DMS 273 treated with DMSO at 0.1 percent for 48 hours (cell line): ENCODE measurements around the gene EPHA5.

Experiments used
- DNase-seq: peaks from one replicate; lab custom pipeline; 2025; lab: John Stamatoyannopoulos, UW

Gene EPHA5

DNA sequence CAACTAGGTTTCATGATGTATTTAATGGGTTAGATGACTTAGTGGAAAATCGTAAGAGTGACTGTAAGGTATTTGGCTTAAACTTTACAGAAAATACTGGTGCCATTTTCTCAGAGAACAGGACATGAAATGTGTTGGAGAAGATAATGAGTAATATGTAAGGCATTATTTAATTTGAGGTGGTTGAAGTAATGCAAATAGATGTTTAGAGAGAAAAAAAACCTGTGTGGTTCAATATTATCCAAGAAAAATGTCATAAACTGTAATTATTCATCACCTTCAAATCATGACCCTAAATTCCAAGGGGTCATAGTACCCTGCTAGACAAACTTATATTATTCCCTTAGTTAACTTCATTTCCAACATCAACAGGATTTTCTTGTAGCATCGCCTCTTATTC, 171.7 kb downstream of the EPHA5 start:
- DNase-seq = no peak

GRCh38 chr4:65495439-65495838, 174.8 kb downstream of the EPHA5 start:
- DNase-seq = no peak

DNA sequence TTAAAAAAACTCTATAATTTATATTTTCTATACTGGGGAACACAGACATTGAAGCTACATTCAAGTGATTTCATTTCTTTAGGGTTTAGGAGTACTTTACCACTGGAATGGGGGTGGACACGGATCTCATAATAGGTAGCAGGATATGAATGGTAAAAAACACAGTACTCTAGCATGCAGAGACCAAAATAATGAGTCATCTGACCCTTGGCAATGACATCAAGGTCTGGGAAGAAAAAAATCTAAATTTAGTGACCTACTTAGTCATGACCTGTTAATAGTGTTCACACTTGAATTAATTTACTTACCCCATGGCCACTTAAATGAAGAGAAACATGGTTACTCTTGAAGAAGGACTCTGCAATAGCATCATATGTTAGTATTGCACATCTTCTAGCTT, 187.9 kb downstream of the EPHA5 start:
- DNase-seq = no peak

DNA sequence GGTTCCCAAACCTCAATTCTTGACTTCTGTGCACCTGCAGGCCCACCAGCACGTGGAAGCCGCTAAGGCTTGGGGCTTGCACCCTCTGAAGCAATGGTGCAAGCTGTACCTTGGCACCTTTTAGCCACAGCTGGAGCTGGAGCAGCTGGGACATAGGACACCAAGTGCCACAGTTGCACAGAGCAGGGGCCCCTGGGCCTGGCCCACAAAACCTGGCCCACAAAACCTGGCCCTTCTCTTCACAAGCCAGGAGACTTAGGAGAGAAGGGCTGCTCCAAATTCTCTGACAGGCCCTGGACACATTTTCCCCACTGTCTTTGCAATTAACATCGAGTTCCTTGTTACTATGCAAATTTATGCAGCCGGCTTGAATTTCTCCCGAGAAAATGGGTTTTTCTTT, 197.8 kb downstream of the EPHA5 start:
- no peak for DNase-seq

DNA sequence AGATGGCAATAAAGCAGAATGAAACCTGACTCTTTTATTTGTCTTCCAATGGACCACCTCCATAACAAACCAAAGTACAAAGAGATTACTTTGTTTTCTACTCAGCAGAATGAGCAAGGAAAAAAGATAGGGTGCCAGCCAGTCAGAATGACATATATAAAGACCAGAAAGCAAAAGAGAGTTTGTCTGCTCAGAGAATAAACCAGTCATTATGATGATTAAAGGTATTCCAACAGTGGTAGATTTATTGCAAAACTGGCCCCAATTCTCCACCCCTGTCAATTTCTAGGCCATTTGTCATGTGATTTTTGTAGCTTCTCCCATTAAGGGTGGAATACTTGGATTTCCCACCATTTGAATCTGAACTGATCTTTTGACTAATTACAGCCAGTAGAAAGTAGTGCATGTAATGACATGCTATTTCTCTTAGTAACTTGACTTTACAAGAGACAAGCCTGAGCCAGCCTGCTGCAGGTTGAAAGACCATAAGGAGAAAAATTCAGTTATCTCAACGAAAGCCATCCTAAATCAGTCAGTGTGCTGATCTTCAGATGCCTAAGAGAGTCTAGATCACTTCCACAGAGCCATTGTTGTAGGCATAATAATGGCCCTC, 203.1 kb downstream of the EPHA5 start:
- DNase-seq = no peak

DNA sequence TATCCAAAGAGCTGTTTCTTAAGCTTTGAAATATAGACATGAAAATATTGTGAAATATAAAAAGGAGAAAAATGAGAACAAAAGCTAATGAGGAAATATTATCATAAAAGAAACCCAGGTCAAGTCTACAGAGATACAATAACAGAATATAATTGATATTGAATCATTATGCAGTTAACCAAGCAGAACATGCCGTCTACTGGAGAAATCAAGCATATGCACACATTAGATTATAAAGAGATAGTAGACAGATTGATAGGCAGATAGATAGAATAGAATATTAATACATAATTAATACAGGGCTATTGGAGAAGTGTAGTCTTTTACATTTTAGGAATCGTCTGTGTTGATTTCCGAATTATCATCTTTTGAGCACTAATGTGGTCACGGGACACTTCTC, 208.5 kb downstream of the EPHA5 start:
- DNase-seq = no peak

DNA sequence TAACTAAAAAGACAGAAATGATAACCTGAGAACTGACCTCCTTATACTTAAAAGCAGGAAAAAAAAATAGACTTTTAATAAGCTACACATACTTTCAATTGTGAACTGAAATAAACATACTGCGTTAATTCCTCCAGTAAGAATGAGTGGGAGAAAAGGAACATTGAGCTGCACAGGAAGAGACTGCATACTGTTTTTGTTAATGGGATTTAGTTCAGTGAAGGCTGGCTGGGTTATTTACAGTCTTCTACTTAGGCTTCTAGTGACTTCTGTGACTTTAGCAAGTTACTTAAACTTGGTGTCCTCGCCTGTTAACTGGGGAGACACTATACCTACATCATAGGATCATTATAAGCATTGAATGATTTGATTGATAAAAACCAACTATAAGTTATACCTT, 213.3 kb downstream of the EPHA5 start:
- no peak for DNase-seq

DNA sequence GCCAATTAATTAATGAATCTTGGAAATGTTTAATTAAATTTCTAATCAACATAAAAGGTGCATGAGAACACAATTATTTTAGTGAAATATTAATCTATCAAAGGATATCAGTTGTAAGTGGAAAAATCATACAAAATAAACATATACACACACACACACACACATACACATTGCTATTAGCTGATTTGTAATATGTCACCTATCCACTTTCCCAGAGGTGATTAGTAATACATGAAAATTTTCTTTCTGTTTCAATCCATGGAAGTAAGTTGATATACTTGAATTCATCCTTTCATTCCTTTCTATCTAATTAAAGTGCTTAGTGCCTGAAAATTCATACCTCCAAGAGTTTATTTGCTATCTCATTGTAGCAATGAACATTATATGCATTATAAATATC, 213.7 kb downstream of the EPHA5 start:
- DNase-seq = no peak

DNA sequence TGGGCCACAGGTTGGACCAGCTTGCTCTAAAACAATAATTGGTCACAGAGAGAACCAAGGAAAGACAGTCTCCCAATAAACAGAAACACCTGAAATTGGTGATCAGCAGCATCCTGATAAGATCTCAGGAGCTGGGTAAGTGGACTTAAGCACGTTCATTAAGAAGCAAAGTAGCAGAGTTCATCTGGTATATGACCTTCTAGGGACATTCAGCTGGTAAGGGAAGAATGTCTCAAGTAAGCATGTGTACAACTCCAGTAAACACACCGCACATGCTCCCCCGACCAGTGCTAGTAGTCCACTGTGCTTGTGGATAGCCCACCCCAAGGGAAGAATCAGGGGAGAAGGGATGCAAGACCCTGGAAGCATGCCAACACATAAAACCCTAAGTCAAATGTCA, 216.9 kb downstream of the EPHA5 start:
- DNase-seq = no peak

- DNase-seq = no peak
Measured at GRCh38 chr4:65450899-65451298, 219.4 kb downstream of the EPHA5 start.

- no peak for DNase-seq
Measured at GRCh38 chr4:65437102-65437501, 233.2 kb downstream of the EPHA5 start.

- DNase-seq = no peak
Measured at GRCh38 chr4:65422109-65422508, 248.2 kb downstream of the EPHA5 start.

GRCh38 chr4:65420036-65420435, 250.3 kb downstream of the EPHA5 start:
- no peak for DNase-seq

- peak; percentile 89 for DNase-seq
Measured at GRCh38 chr4:65416891-65417290, 253.4 kb downstream of the EPHA5 start.

- DNase-seq = no peak
Measured at GRCh38 chr4:65407483-65407882, 262.8 kb downstream of the EPHA5 start.

DNA sequence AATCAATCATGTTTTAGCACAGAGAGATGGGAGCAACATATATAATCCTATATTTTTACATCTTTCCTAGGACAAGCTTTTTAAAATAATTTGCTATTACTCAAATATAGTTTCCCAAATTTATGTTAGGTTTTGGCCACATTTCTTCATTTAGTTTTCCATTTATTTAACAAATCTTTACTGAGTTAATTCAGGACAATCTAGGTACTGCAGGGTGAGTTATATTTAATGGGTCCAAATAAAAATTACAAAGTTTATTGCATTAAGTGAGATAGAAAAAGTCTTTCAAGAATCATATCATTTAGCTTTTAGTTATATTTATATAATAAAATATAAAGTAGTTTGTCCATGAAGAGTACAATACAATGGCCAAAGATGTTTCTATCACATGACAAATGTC, 269.2 kb downstream of the EPHA5 start:
- no peak for DNase-seq

DNA sequence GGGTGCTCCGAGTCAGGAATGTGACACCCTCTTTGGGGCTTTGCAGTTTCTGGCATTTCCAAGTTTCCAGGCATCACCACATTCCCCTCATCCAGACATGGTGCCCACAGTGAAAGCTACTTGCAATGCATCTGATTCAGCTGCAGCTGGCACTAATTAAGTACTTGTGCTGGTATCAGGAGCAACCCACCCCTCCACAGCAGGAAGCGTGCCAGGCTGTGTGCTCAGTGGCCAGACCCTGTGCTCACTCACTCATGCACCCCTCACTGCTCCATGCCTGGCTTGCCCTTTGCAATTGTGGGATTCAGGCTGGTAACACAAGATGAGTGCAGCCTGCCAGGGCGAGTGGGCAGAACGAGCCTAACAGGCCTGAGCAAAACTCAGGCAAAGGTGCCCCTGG, 271.2 kb downstream of the EPHA5 start:
- no peak for DNase-seq

- no peak for DNase-seq
Measured at GRCh38 chr4:65393078-65393477, 277.2 kb downstream of the EPHA5 start.

DNA sequence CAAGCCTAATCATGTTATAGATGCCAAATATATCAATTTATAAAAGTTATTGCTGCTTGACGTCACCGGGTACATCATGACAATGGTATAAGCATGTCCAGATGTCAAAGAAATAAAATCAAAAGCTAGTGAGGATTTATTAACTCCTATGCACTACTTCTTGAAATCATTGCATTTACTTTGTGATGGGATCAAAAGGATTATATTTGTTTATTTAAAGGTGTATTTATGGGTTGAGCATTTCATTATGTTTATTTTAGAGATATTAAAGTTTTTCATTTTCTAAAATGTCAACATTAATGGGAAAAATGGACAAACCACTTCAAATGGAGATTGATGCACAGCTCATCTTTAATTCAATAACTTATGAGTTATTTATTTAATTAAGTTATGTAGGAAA, 277.8 kb downstream of the EPHA5 start:
- DNase-seq = no peak

DNA sequence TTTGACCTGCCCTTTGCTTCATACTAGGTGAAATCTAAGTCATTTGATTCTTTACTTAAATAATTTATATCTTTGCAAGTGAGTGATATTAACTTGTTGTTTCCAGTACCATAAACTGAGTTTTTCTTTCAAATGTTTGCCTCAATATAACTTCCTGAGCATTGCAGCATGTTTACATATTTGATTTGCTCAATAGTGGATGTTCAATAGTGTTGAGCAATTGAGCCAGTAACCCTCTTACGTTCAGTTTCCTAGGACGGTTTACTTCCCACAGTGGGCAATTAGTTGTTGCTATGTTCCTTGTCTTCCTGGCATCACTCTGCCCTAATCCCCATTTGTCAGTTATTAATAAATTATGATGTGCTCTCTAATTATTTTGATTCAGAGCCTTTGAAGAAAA, 278.5 kb downstream of the EPHA5 start:
- DNase-seq = no peak

DNA sequence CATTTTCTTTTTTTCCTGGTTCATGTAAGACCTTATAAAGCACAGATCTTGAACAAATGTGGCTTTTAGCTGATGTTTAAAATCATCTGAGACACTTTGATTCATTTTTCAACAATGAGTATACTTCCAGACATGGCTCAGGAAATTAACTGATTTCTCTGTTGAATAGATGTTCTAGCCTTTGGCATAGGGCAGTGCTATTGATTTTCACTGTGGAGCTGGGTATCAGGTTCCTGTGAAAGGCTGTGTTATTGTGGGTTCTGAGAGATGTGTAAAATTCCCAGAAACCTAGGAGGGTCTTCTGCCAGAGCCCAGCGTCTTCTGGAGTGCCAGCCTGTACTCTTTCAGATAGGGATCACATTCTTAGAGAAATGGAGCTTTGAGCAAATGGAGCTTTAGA, 278.9 kb downstream of the EPHA5 start:
- DNase-seq = no peak

GRCh38 chr4:65386927-65387326, 283.4 kb downstream of the EPHA5 start:
- DNase-seq = no peak

- DNase-seq = no peak
Measured at GRCh38 chr4:65383589-65384305, 286.5 kb downstream of the EPHA5 start.

DNA sequence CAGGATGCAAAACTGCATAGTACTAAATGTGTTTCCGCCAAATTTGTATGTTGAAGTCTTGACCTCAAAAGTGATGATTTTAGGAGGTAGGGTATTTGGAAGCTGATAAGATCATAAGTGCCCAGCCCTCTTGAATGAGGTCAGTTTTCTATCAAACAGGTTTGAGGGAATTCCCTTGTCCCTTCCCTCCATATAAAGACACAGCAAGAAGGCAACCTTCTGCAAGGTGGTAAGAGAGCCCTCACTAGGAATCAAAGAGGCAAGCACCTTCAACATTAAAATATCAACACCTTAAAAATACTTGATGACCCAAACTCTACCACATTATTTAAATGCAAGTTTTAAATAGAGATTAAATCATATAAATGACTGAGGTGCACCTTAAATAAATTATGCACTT, 288.6 kb downstream of the EPHA5 start:
- no peak for DNase-seq
